ES-I3 (cell line): ENCODE results near the gene RUNX1.

Experiments used
- H3K36me3 ChIP-seq: 2 replicates; pipeline ENCODE4 v1.6.1; 2013; ENCODE audit warnings: mild to moderate bottlenecking, low read length, control low read depth, moderate library complexity; ENCODE audit not compliant: insufficient read depth
- H3K4me1 ChIP-seq: 2 replicates; pipeline ENCODE4 v1.6.1; 2013; ENCODE audit warnings: mild to moderate bottlenecking, control low read depth, low read length; ENCODE audit not compliant: insufficient read depth
- H3K9ac ChIP-seq: 2 replicates; pipeline ENCODE4 v1.6.1; 2013; ENCODE audit warnings: low read depth, mild to moderate bottlenecking, low read length, moderate library complexity
- H3K9me3 ChIP-seq: 2 replicates; pipeline ENCODE4 v1.6.1; 2013; ENCODE audit warnings: mild to moderate bottlenecking, low read length, moderate library complexity; ENCODE audit not compliant: control insufficient read depth, insufficient read depth

The RUNX1 gene

DNA sequence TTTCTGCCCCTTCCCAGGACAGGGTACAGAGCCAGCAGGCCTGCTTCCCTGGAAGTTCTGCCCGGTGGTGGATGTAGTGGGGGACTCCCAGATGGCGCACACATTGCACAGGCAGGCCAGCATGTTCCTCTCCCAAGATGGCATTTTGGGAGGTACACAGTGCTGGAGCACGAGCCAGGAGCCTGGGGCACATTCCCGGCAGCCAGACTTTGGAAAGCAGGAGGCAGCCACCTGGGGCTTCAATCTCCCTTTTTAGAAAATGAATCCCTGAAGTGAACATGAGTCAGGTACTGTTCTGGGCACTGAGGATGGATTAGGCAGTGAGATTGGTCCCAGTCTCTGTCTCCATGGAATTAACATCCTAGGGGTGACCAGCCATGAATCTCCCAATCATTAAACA lies 56.9 kb downstream of the RUNX1 start:
- Histone ChIP-seq H3K9ac (no peak overlapping the region), H3K4me1 (no peaks in the 10 kb centered on the region; the same call in 1 of the 2 replicates), H3K36me3 (no peaks in the 10 kb centered on the region), H3K9me3 (no peaks in the 10 kb centered on the region)

DNA sequence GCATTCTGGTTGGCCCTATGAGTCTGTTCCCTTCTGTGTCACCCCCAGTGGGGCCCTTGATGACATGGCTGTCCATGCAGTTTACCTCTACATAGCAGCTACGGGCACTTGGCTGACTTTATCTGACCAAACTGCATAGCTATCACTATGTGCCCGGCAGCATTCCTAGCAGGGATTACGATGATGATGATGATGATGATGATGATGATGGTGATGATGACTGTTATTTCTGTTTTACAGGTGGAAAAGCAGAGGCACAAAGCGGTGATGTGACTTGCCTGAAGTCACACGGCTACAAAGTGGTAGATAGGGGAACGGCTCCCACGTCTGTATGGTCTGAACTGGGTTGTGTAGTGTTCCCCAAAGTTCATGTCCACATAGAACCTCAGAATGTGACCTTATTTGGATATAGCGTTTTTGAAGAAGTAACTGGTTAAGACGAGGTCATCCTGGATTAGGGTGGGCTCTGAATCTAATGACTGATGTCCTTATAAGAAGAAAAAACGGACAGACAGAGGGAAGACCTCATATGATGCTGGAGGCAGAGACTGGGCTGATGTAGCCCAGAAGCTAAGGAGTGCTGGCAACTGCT lies 57.6 kb downstream of the RUNX1 start:
- H3K9ac ChIP-seq = no peak overlapping the region
- no peaks in the 10 kb centered on the region for H3K9me3 ChIP-seq
- H3K36me3 ChIP-seq = no peaks in the 10 kb centered on the region
- H3K4me1 ChIP-seq = no peaks in the 10 kb centered on the region; the same call in none of the 2 replicates

DNA sequence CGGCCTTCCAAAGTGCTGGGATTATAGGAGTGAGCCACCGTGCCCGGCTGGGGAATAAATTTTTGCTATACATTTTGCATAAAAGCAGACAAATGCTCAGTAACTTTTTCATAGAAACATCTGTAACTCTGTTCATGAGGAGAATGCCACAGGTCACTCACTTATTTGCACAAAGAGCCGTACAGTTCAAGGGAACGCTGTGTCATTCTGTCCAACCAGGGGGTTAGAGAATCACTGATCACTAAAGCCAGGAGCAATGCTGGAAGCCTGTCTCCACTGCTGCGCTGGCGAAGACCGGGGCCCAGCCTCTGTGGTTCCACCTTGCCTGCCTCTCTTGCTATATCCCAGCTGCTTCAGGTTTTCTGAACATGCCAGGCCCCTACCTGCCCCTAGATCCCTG lies 58.3 kb downstream of the RUNX1 start:
- Histone ChIP-seq H3K36me3 (no peaks in the 10 kb centered on the region), H3K9me3 (no peaks in the 10 kb centered on the region), H3K9ac (no peak overlapping the region), H3K4me1 (no peaks in the 10 kb centered on the region; the same call in none of the 2 replicates)

DNA sequence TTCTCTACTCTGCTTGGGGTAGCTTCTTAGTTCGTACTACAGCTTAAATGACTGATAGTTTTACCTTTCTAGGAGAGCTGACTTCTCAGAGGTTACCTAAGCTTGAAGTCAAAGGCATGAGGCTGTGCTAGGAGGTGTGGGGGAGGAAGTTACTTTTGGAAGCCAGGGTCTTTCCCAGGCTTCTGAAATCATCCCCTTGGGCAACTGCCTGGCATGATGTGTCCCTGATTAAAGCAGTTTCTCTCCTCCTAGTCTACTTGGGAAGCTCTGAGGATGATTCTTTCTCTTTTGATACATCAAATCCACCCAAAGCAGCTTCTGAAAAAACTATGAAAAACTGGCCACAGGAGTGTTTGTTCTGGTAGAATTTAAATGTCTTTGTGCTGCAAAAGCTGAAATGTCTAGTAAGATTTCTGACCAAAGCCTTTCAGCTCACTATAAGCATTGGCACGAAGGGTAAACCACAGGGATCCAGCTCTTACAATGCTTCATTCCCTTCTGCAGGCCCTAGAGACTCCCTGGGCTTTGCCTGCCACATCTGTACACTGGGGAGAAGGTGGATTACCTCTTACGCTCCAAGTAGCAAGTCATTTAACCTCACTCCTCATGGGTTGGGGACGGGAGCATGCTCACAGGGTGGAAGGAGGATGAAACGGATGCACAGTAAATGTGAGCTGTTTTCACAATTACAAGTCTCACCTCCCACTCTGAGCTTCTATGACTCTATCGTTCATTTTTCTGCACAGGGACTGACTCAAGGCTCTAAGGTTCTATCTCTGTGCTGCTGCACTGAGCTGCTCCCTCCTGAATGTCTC lies 59.6 kb downstream of the RUNX1 start:
- Histone ChIP-seq H3K9ac (no peak overlapping the region), H3K4me1 (no peaks in the 10 kb centered on the region; the same call in none of the 2 replicates), H3K9me3 (no peaks in the 10 kb centered on the region), H3K36me3 (no peaks in the 10 kb centered on the region)

GRCh38 chr21:34988625-34989024 lies 60.5 kb downstream of the RUNX1 start:
- H3K9ac ChIP-seq = no peak overlapping the region
- H3K36me3 ChIP-seq = no peaks in the 10 kb centered on the region
- H3K9me3 ChIP-seq = no peaks in the 10 kb centered on the region
- H3K4me1 ChIP-seq = peaks cover 3% of the 10 kb centered on the region

- Histone ChIP-seq H3K9me3 (no peaks in the 10 kb centered on the region), H3K4me1 (peaks cover 8% of the 10 kb centered on the region), H3K36me3 (no peaks in the 10 kb centered on the region), H3K9ac (no peak overlapping the region)
Observed at GRCh38 chr21:34988139-34988538, 61.0 kb downstream of the RUNX1 start.

GRCh38 chr21:34987501-34988072 lies 61.5 kb downstream of the RUNX1 start:
- Histone ChIP-seq H3K9ac (no peak overlapping the region), H3K4me1 (peaks cover 11% of the 10 kb centered on the region), H3K9me3 (no peaks in the 10 kb centered on the region), H3K36me3 (no peaks in the 10 kb centered on the region)

DNA sequence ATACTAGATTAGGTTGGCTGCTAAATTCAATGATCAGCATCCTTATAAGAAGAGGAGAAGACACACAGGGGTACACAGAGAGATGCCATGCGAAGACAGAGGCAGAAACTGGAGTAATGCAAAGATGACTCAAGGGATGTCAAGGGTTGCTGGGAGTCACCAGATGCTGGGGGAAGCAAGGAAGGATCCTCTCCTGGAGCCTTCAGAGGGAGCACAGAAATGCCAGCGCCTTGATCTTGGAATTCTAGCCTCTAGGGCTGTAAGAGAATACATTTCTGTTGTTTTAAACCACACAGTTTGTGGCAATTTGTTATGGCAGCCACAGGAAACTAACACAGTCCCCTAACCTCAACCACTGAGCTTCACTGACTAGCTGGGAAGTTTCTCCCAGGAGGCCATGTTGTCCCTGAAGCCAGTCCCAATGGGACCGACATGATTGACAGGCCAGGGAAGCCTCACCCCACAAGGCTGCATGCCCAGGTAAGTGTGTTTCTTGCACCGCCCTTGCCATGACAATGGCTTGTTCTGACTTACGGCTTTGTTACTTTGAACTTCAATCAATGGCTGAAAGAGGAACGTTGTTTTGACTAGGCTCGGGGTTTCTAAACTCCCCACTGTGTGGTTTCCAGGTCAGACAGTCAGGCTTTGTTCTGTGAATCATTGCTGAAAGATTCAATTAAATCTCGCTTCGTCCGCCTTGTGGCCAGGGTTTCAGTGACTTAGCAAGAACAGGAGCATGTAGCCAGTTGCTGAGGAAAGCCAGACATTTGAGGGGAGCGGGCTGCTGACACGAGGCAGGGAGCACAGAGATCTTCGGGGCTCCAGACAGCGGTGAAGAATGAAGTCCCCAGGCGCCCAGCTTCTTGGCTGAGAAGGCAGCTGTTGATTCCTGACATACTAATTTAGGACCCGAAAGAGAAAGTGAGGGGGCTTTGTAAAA lies 62.3 kb downstream of the RUNX1 start:
- no peak overlapping the region for H3K9ac ChIP-seq
- no peaks in the 10 kb centered on the region for H3K36me3 ChIP-seq
- no peaks in the 10 kb centered on the region for H3K9me3 ChIP-seq
- peaks cover 11% of the 10 kb centered on the region for H3K4me1 ChIP-seq

GRCh38 chr21:34984356-34985058 lies 64.6 kb downstream of the RUNX1 start:
- H3K36me3 ChIP-seq = no peaks in the 10 kb centered on the region
- no peak overlapping the region for H3K9ac ChIP-seq

GRCh38 chr21:34983680-34984086 lies 65.4 kb downstream of the RUNX1 start:
- peaks cover 11% of the 10 kb centered on the region for H3K4me1 ChIP-seq
- H3K36me3 ChIP-seq = no peaks in the 10 kb centered on the region
- H3K9ac ChIP-seq = no peak overlapping the region
- H3K9me3 ChIP-seq = no peaks in the 10 kb centered on the region

More at GRCh38 chr21:34984356-34985058, 64.6 kb downstream of the RUNX1 start:
- Histone ChIP-seq H3K4me1 (peaks cover 11% of the 10 kb centered on the region), H3K9me3 (no peaks in the 10 kb centered on the region)

DNA sequence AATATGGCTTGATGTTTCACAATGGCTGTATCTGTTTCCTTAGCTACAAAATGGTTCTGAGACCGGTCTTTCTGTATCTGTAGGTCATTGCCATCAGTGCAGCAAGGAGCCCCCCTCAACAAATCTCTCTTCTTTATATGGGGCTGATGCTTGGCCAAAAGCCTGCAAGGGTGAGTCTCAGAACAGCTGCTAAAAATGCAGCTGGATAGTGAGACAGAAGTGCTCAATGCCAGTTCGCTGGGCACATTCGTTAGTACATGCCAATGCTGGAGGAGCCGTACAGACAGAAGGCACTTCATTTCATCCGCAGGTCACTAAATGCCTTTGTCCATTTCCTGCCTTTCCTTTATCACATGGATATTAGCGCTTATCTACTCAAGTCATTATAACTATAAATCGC lies 67.3 kb downstream of the RUNX1 start:
- no peak overlapping the region for H3K9ac ChIP-seq
- H3K4me1 ChIP-seq = peaks cover 11% of the 10 kb centered on the region
- H3K9me3 ChIP-seq = no peaks in the 10 kb centered on the region
- H3K36me3 ChIP-seq = no peaks in the 10 kb centered on the region

- Histone ChIP-seq H3K9ac (no peak overlapping the region), H3K9me3 (no peaks in the 10 kb centered on the region), H3K36me3 (no peaks in the 10 kb centered on the region), H3K4me1 (peaks cover 11% of the 10 kb centered on the region; the same call in 1 of the 2 replicates)
Observed at GRCh38 chr21:34980423-34981115, 68.5 kb downstream of the RUNX1 start.

DNA sequence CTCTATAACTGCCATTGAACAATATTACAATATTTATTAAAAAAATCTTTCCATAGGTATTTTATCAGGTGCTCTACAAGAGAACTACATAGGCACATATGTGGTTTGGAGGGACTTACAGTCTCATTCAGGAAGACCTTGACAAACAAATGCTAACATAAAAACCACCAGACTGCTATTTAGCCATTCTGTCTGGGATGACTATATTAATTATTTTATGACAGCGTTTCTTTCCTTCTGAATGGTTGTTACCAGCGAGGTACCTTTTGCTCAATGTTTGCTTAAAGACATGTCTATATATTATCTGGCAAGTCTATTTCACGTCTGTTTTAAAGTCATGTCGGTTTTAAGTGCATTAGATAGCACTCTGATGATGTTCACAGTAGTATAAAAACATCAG lies 69.7 kb downstream of the RUNX1 start:
- Histone ChIP-seq H3K36me3 (no peaks in the 10 kb centered on the region), H3K9me3 (no peaks in the 10 kb centered on the region), H3K9ac (no peak overlapping the region), H3K4me1 (peaks cover 11% of the 10 kb centered on the region; the same call in 1 of the 2 replicates)
